GM12878 (cell line): ENCODE data around the gene CHDH. TPM values are rescaled to one million over a fixed set of nuclear protein-coding genes. Genes with fewer than 3 reads are reported as not detected.

Experiments used
- ATAC-seq: fragments of 200-7000 bp; cut with Tn5 transposase; 3 replicates; pipeline ENCODE4 v1.9.1; 2020; ENCODE audit warnings: mild to moderate bottlenecking, moderate library complexity
- BruUV-seq: library from RNA; stranded (reverse); fragments of 400-500 nt; replicated peaks from 2 replicates; lab custom pipeline; 2021; lab: Mats Ljungman, UMichigan
- CTCF ChIA-PET: fragments of 300-600 bp; sonication (Branson Sonifier 250); formaldehyde crosslinking; extraction: SDS; loops from one replicate; lab custom pipeline; 2021; ENCODE audit warnings: inconsistent platforms; lab: Yijun Ruan, JAX
- POLR2A ChIA-PET: fragments of 350-600 bp; formaldehyde crosslinking; extraction: SDS; loops from one replicate; lab custom pipeline; 2021; ENCODE audit warnings: inconsistent platforms; lab: Charles Lee
- RAD21 ChIA-PET: fragments of 300-600 bp; sonication (Branson Sonifier 250); formaldehyde crosslinking; loops from one replicate; lab custom pipeline; 2023; ENCODE audit warnings: antibody characterized with exemption; ENCODE audit not compliant: unreplicated experiment; lab: Charles Lee
- SMC1A ChIA-PET: fragments of 300-600 bp; sonication (Branson Sonifier 250); formaldehyde crosslinking; loops from one replicate; lab custom pipeline; 2023; ENCODE audit not compliant: unreplicated experiment, uncharacterized antibody; lab: Charles Lee
- DNase-seq: peaks from one replicate; pipeline ENCODE4 v3.0.0-alpha.2; 2011; ENCODE audit warnings: low read depth, low spot score
- FAIRE-seq: peaks from 3 replicates; lab custom pipeline; 2011; peaks lifted over from hg19 to GRCh38; lab: Jason Lieb, UNC
- H2AFZ ChIP-seq: 2 replicates; pipeline ENCODE4 v1.6.0; 2011; ENCODE audit warnings: low read depth, low read length, control low read depth; ENCODE audit not compliant: control insufficient read depth
- H3K27ac ChIP-seq: 2 replicates; pipeline ENCODE4 v1.5.1; 2011; ENCODE audit warnings: control low read depth; ENCODE audit not compliant: control insufficient read depth, insufficient read depth
- H3K27me3 ChIP-seq, 2 experiments: replicated peaks in 1 of 2; 2 replicates each; pipeline versions ENCODE4 v1.6.0 to v1.6.1; 2011; ENCODE audit warnings: low read length in 1 of 2; ENCODE audit not compliant: control insufficient read depth in 2 of 2, insufficient read depth in 2 of 2
- H3K36me3 ChIP-seq, 2 experiments: 2 replicates each; pipeline ENCODE4 v1.5.1; 2011; ENCODE audit warnings: low read length in 1 of 2; ENCODE audit not compliant: control insufficient read depth in 2 of 2, insufficient read depth in 2 of 2
- H3K4me1 ChIP-seq: 2 replicates; pipeline ENCODE4 v1.6.1; 2011; ENCODE audit warnings: mild to moderate bottlenecking, low read length, moderate library complexity, mixed read lengths; ENCODE audit not compliant: control insufficient read depth, insufficient read depth
- H3K4me2 ChIP-seq: 2 replicates; pipeline ENCODE4 v1.6.0; 2011; ENCODE audit warnings: control low read depth; ENCODE audit not compliant: control insufficient read depth, insufficient read depth
- H3K4me3 ChIP-seq: fragments of 200-600 bp; sonication (generic); 2 replicates; pipeline ENCODE4 v1.5.1; 2016
- H3K79me2 ChIP-seq: 2 replicates; pipeline ENCODE4 v1.6.0; 2011; ENCODE audit warnings: low read length; ENCODE audit not compliant: control insufficient read depth, insufficient read depth
- H3K9ac ChIP-seq: 2 replicates; pipeline ENCODE4 v1.8.0; 2011; ENCODE audit warnings: low read length, control low read depth, mixed read lengths; ENCODE audit not compliant: control insufficient read depth, insufficient read depth
- H3K9me3 ChIP-seq: replicated peaks from 3 replicates; pipeline ENCODE4 v1.5.1; 2011; ENCODE audit warnings: mild to moderate bottlenecking, low read length; ENCODE audit not compliant: control insufficient read depth, insufficient read depth
- H4K20me1 ChIP-seq: 2 replicates; pipeline ENCODE4 v1.6.0; 2011; ENCODE audit not compliant: control insufficient read depth, insufficient read depth
- BMI1 ChIP-seq: fragments of 450-650 bp; IDR thresholded peaks from 2 replicates; pipeline ENCODE4 v1.6.1; 2016; ENCODE audit warnings: mild to moderate bottlenecking, moderate library complexity, borderline replicate concordance
- CBFB ChIP-seq: IDR thresholded peaks from 2 replicates; pipeline ENCODE4 v1.6.1; 2016; ENCODE audit warnings: antibody characterized with exemption, low read depth
- FOXM1 ChIP-seq: IDR thresholded peaks from 2 replicates; pipeline ENCODE4 v1.6.1; 2012; ENCODE audit warnings: low read depth, mild to moderate bottlenecking, inconsistent platforms, low read length, moderate library complexity
- GATAD2B ChIP-seq: fragments of 450-650 bp; conservative IDR thresholded peaks from 2 replicates; pipeline ENCODE4 v1.6.1; 2017; ENCODE audit warnings: low read depth, mild to moderate bottlenecking, moderate library complexity
- MTA3 ChIP-seq: IDR thresholded peaks from 2 replicates; pipeline ENCODE4 v1.6.1; 2012; ENCODE audit warnings: low read length, inconsistent platforms, borderline replicate concordance
- MYC ChIP-seq: IDR thresholded peaks from 2 replicates; pipeline ENCODE4 v1.6.1; 2011; ENCODE audit warnings: mild to moderate bottlenecking, low read length, moderate library complexity, inconsistent platforms; ENCODE audit not compliant: insufficient read depth, insufficient replicate concordance, insufficient read length, severe bottlenecking
- NFXL1 ChIP-seq: fragments of 450-650 bp; IDR thresholded peaks from 2 replicates; pipeline ENCODE4 v1.6.1; 2017; ENCODE audit warnings: antibody characterized with exemption, mild to moderate bottlenecking, borderline replicate concordance
- RELA ChIP-seq: fragments of 450-650 bp; IDR thresholded peaks from 2 replicates; pipeline ENCODE4 v1.8.0; 2014; ENCODE audit warnings: borderline replicate concordance; ENCODE audit not compliant: partially characterized antibody
- RFX5 ChIP-seq: IDR thresholded peaks from 2 replicates; pipeline ENCODE4 v1.6.1; 2011; ENCODE audit warnings: low read depth, low read length, improper control_type of control experiment
- STAT3 ChIP-seq: IDR thresholded peaks from 2 replicates; pipeline ENCODE4 v1.6.1; 2011; ENCODE audit warnings: low read depth, low read length, improper control_type of control experiment
- TAF1 ChIP-seq: IDR thresholded peaks from 2 replicates; pipeline ENCODE4 v1.6.1; 2011; ENCODE audit warnings: mild to moderate bottlenecking, low read depth, low read length, borderline replicate concordance
- WGBS: methylation state at CpG from one replicate; pipeline ENCODE4 v1.1.6; 2016; ENCODE audit warnings: low lambda C conversion rate; ENCODE audit not compliant: insufficient replicate concordance, insufficient coverage; ENCODE audit errors: missing lambda C conversion rate; 5-methylcytosine and 5-hydroxymethylcytosine counted together
- in situ Hi-C: fragments of 300-500 bp; cut with MboI; formaldehyde crosslinking; loops from 9 replicates; pipeline ENCODE4 v1.14.3; 2018; ENCODE audit warnings: mixed read lengths
- intact Hi-C: fragments of 100-400 bp; cut with micrococcal nuclease; formaldehyde crosslinking; loops from one replicate; pipeline ENCODE4 v1.14.2; 2022; ENCODE audit not compliant: unreplicated experiment
- polyA plus RNA-seq, 11 experiments: library from polyadenylated mRNA; depleted of rRNA in 4 of 11; unstranded in 6 of 11; stranded (reverse) in 5 of 11; fragments of >200 nt; fragmentation: Nextera tagmentation in 4 of 11; fragmentation: Illumina TruSeq in 1 of 11; extraction: Ambion mirVana in 4 of 11; extraction: Trizol in 1 of 11; gene quantifications; 1 replicate in 1 of 11; 2 replicates in 10 of 11; pipeline versions ENCODE4 v1.2.1 to v1.2.3, GENCODE V29; 2011 to 2016; ENCODE audit warnings: inconsistent platforms in 2 of 11, missing spikeins in 2 of 11, low read depth in 1 of 11
- total RNA-seq, 4 experiments: library from RNA; depleted of rRNA in 3 of 4; stranded (reverse); fragments of >200 nt in 3 of 4; fragmentation: Illumina TruSeq in 1 of 4; extraction: Trizol in 1 of 4; gene quantifications; 2 replicates each; pipeline versions ENCODE4 v1.2.1 to v1.2.3, GENCODE V29; 2013 to 2021
- TF ChIP-seq, protein P1 (sequence below): IDR thresholded peaks from 2 replicates; pipeline ENCODE4 v1.6.1; 2012; ENCODE audit warnings: low read depth, low read length, improper control_type of control experiment
- TF ChIP-seq, protein P2 (sequence below): fragments of 450-650 bp; IDR thresholded peaks from 2 replicates; pipeline ENCODE4 v1.6.1; 2017; ENCODE audit warnings: mild to moderate bottlenecking

Gene CHDH
- total and polyA plus RNA-seq, 10 of the 15 experiments (the other 5 are each of a cell fraction or from before 2014, with no cell fraction given), result 0.95 to 8.3 (median 2.9) TPM

DNA sequence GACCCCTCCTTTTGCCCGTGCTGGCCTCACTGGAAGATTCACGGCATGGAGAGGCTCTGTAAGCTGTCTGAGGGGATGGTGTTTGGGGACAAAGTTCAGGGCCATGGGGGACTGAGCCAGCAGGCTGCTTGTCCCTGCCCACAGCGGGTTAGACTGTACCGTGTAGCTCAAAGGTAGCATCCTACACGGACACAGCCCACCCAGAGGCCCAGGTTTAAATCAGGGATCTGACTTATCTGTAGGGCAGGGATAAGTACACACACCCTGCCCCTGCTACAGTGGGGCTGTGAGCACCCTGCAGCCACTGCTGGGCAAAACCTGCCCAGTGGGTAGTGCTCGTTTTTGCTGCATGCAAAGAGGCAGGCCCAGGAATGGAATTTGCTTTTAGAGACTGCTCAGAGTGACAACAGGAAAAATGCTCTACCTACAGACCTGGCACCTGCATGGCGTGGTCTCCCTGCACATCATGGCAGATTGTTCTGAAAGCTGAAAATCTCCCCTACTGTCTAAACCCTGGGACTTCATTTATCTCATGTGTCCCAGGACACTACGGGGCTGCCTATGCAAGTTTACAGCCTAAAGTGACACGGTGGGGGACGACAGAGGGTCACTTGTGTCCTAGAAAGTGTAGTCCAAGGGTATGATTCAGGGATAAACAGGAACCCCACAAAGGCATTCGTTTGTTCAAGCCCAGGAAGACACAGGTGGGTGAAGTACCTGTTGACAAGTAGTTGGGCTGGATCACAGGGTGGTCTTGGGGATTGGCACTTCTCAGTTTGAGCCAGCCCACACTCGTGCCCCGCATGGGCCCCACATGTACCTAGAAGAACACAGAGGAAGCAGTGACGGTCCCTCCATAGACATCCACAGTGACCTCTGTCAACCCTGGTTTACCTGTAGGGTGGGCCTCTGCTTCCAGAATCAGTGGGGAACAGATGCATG, 27.7 kb downstream of the CHDH start:
- FAIRE-seq, result no peak

DNA sequence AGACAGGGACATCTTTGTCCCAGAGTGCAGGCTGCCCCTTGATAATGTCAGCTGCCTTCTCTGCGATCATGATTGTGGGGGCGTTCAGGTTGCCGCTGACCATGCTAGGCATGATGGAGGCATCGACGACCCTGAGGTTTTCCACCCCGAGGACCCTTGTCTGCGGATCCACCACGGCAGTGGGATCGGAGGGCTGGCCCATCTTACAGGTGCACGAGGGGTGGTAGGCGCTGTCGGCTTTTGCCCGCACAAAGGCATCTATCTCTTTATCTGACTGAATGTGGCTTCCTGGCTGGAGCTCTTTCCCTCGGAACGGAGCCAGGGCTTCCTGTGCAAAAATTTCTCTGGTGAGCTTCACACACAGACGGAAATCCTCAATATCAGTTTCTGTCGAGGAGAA, 28.4 kb downstream of the CHDH start:
- Histone ChIP-seq H3K4me2 (no peak overlapping the region), H3K36me3 (peaks cover 4% of the 10 kb centered on the region in 2 experiments; a peak in 3 of 4 replicates), H4K20me1 (no peaks in the 10 kb centered on the region), H3K79me2 (no peaks in the 10 kb centered on the region), H3K27me3 (no peaks in the 10 kb centered on the region), H3K9ac (no peak overlapping the region), H3K4me3 (no peak overlapping the region), H3K9me3 (no peaks in the 10 kb centered on the region), H2AFZ (no peak overlapping the region), H3K4me1 (no peaks in the 10 kb centered on the region), H3K27ac (no peak overlapping the region)
- DNase-seq, result no peak
- no peak for ATAC-seq
- in situ Hi-C loops, result no loop called here
- 46% methylated on average over 17 of the region's 17 CpGs for WGBS
- no TSS peak for BruUV-seq
- CTCF ChIA-PET, result no interaction called here
- intact Hi-C loops, result no loop called here
- FAIRE-seq, result no peak
- RAD21 ChIA-PET, result no interaction called here
- SMC1A ChIA-PET, result interaction anchor here (0.7 kb wide), 1 partner anchor 8 kb away, joined by 4 read pairs; no protein-coding TSS in a partner anchor
- POLR2A ChIA-PET, result no interaction called here
- no peak for TF ChIP-seq STAT3
- no peak for TF ChIP-seq RFX5
- TF ChIP-seq BMI1, result no peak
- TF ChIP-seq, protein P1, sequence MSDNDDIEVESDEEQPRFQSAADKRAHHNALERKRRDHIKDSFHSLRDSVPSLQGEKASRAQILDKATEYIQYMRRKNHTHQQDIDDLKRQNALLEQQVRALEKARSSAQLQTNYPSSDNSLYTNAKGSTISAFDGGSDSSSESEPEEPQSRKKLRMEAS, result no peak
- no peak for TF ChIP-seq CBFB
- no peak for TF ChIP-seq NFXL1
- no peak for TF ChIP-seq MYC
- no peak for TF ChIP-seq GATAD2B
- TF ChIP-seq TAF1, result no peak
- TF ChIP-seq, protein P2, sequence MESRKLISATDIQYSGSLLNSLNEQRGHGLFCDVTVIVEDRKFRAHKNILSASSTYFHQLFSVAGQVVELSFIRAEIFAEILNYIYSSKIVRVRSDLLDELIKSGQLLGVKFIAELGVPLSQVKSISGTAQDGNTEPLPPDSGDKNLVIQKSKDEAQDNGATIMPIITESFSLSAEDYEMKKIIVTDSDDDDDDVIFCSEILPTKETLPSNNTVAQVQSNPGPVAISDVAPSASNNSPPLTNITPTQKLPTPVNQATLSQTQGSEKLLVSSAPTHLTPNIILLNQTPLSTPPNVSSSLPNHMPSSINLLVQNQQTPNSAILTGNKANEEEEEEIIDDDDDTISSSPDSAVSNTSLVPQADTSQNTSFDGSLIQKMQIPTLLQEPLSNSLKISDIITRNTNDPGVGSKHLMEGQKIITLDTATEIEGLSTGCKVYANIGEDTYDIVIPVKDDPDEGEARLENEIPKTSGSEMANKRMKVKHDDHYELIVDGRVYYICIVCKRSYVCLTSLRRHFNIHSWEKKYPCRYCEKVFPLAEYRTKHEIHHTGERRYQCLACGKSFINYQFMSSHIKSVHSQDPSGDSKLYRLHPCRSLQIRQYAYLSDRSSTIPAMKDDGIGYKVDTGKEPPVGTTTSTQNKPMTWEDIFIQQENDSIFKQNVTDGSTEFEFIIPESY, result no peak

More for the DNA sequence above, 27.7 kb downstream of the CHDH start:
- H2AFZ ChIP-seq, result no peak overlapping the region
- BruUV-seq, result no TSS peak
- CTCF ChIA-PET, result no interaction called here
- no peaks in the 10 kb centered on the region for H3K79me2 ChIP-seq
- intact Hi-C loops, result no loop called here
- DNase-seq (no peak), ATAC-seq (no peak)
- no peak overlapping the region for H3K27ac ChIP-seq
- H3K4me3 ChIP-seq, result no peak overlapping the region
- SMC1A ChIA-PET, result no interaction called here
- POLR2A ChIA-PET, result no interaction called here
- H3K9ac ChIP-seq, result no peak overlapping the region
- WGBS, result 21% methylated on average over 14 of the region's 14 CpGs
- in situ Hi-C loops, result no loop called here
- no peaks in the 10 kb centered on the region for H3K27me3 ChIP-seq
- peaks cover 4% of the 10 kb centered on the region in 2 experiments; a peak in 3 of 4 replicates for H3K36me3 ChIP-seq
- H3K4me2 ChIP-seq, result no peak overlapping the region
- no peaks in the 10 kb centered on the region for H3K4me1 ChIP-seq
- no peaks in the 10 kb centered on the region for H3K9me3 ChIP-seq
- no peaks in the 10 kb centered on the region for H4K20me1 ChIP-seq
- TF ChIP-seq MTA3 (no peak), FOXM1 (no peak), RELA (no peak)
- RAD21 ChIA-PET, result no interaction called here
